Endothelial cell of umbilical vein (primary cell): ENCODE results near the gene GOLGA3. TPM values are rescaled to one million over a fixed set of nuclear protein-coding genes. Genes with fewer than 3 reads are reported as not detected.

Experiments
- BruUV-seq: library from RNA; stranded (reverse); fragments of 400-500 nt; replicated peaks from 2 replicates; lab custom pipeline; 2021; lab: Mats Ljungman, UMichigan
- CTCF ChIA-PET: fragments of 300-600, 350-600 bp; sonication (Branson Sonifier 250); formaldehyde crosslinking; loops from one replicate; lab custom pipeline; 2021; ENCODE audit warnings: antibody characterized with exemption, inconsistent platforms; lab: Charles Lee
- POLR2A ChIA-PET: fragments of 300-600, 350-600 bp; sonication (Branson Sonifier 250); formaldehyde crosslinking; loops from one replicate; lab custom pipeline; 2021; ENCODE audit warnings: antibody characterized with exemption, inconsistent platforms; lab: Charles Lee
- DNase-seq: peaks from one replicate; pipeline ENCODE4 v3.0.0-alpha.2; 2011; ENCODE audit warnings: low read depth, low spot score
- FAIRE-seq: peaks from 2 replicates; lab custom pipeline; 2011; peaks lifted over from hg19 to GRCh38; lab: Jason Lieb, UNC
- H2AFZ ChIP-seq: 2 replicates; pipeline ENCODE4 v1.6.0; 2012; ENCODE audit warnings: low read depth, low read length, control low read depth, inconsistent platforms
- H3K27ac ChIP-seq: 2 replicates; pipeline ENCODE4 v1.5.1; 2011; ENCODE audit warnings: low read depth, mild to moderate bottlenecking, control low read depth, low read length, moderate library complexity; ENCODE audit not compliant: insufficient read depth
- H3K27me3 ChIP-seq, 2 experiments: 2 replicates each; pipeline versions ENCODE4 v1.6.0 to v1.6.1; 2011; ENCODE audit warnings: low read length in 2 of 2, mixed read lengths in 1 of 2; ENCODE audit not compliant: control insufficient read depth in 2 of 2, insufficient read depth in 2 of 2
- H3K36me3 ChIP-seq, 2 experiments: 2 replicates in 1 of 2; 3 replicates in 1 of 2; pipeline ENCODE4 v1.5.1; 2011; ENCODE audit warnings: low read length in 2 of 2, mild to moderate bottlenecking in 1 of 2, moderate library complexity in 1 of 2; ENCODE audit not compliant: control insufficient read depth in 2 of 2, insufficient read depth in 2 of 2; ENCODE audit errors: extremely low read depth in 1 of 2
- H3K4me1 ChIP-seq: 3 replicates; pipeline ENCODE4 v1.5.1; 2011; ENCODE audit warnings: mild to moderate bottlenecking, low read length; ENCODE audit not compliant: control insufficient read depth, insufficient read depth; ENCODE audit errors: extremely low read depth
- H3K4me2 ChIP-seq: 2 replicates; pipeline ENCODE4 v1.6.1; 2011; ENCODE audit warnings: low read length, control low read depth, mixed read lengths; ENCODE audit not compliant: insufficient read depth
- H3K4me3 ChIP-seq, 3 experiments: fragments of 200-600 bp in 1 of 3; sonication (generic), shearing (Covaris generic) in 1 of 3; replicated peaks in 1 of 3; 2 replicates each; pipeline ENCODE4 v1.5.1; 2011 to 2016; ENCODE audit warnings: control low read depth in 3 of 3, low read length in 3 of 3, mild to moderate bottlenecking in 2 of 3, inconsistent platforms in 1 of 3, low read depth in 1 of 3, moderate library complexity in 1 of 3; ENCODE audit not compliant: insufficient read depth in 1 of 3
- H3K79me2 ChIP-seq: 2 replicates; pipeline ENCODE4 v1.6.0; 2012; ENCODE audit warnings: low read length, inconsistent platforms; ENCODE audit not compliant: control insufficient read depth, insufficient read depth
- H3K9ac ChIP-seq: replicated peaks from 2 replicates; pipeline ENCODE3; 2011; ENCODE audit warnings: low read length, control low read depth; ENCODE audit not compliant: insufficient read depth; ENCODE audit errors: extremely low read depth
- H3K9me1 ChIP-seq: replicated peaks from 3 replicates; pipeline ENCODE4 v1.6.0; 2011; ENCODE audit warnings: mild to moderate bottlenecking, low read length; ENCODE audit not compliant: control insufficient read depth, insufficient read depth; ENCODE audit errors: extremely low read depth
- H3K9me3 ChIP-seq: replicated peaks from 2 replicates; pipeline ENCODE4 v1.5.1; 2012; ENCODE audit warnings: low read length, inconsistent platforms; ENCODE audit not compliant: control insufficient read depth, insufficient read depth
- H4K20me1 ChIP-seq: replicated peaks from 2 replicates; pipeline ENCODE3; 2011; ENCODE audit warnings: mild to moderate bottlenecking, low read length; ENCODE audit not compliant: control insufficient read depth, insufficient read depth; ENCODE audit errors: extremely low read depth
- EZH2 ChIP-seq: IDR thresholded peaks from 2 replicates; pipeline ENCODE4 v1.6.1; 2012; ENCODE audit warnings: borderline replicate concordance, low read depth, mild to moderate bottlenecking, moderate library complexity, low read length, inconsistent platforms; ENCODE audit not compliant: severe bottlenecking
- FOS ChIP-seq: IDR thresholded peaks from 2 replicates; pipeline ENCODE4 v1.6.1; 2011; ENCODE audit warnings: mild to moderate bottlenecking, low read length, moderate library complexity, borderline replicate concordance; ENCODE audit not compliant: insufficient read depth
- GATA2 ChIP-seq: IDR thresholded peaks from 2 replicates; pipeline ENCODE4 v1.7.0; 2011; ENCODE audit warnings: low read depth, mild to moderate bottlenecking, moderate library complexity, mixed read lengths, low read length; ENCODE audit not compliant: insufficient read length, insufficient read depth
- JUN ChIP-seq: IDR thresholded peaks from 2 replicates; pipeline ENCODE4 v1.6.1; 2011; ENCODE audit warnings: borderline replicate concordance, low read depth; ENCODE audit not compliant: insufficient read length, insufficient read depth
- MYC ChIP-seq: IDR thresholded peaks from one replicate; pipeline ENCODE4 v1.6.1; 2011; ENCODE audit warnings: mild to moderate bottlenecking, low read depth, low read length
- POLR2A ChIP-seq: IDR thresholded peaks from 2 replicates; pipeline ENCODE4 v1.6.1; 2012; ENCODE audit warnings: low read depth, mild to moderate bottlenecking, control low read depth, low read length
- POLR2AphosphoS5 ChIP-seq: IDR thresholded peaks from 2 replicates; pipeline ENCODE4 v1.6.1; 2012; ENCODE audit warnings: low read depth, mild to moderate bottlenecking, control low read depth, low read length, moderate library complexity; ENCODE audit not compliant: insufficient read depth
- dilution Hi-C: fragments of 300-500 bp; cut with MboI; formaldehyde crosslinking; loops from one replicate; pipeline ENCODE4 v1.15.0; 2019; ENCODE audit warnings: low sequenced_read_pairs; ENCODE audit not compliant: extremely low pct_ligation_motif_present
- intact Hi-C: fragments of 100-400 bp; cut with micrococcal nuclease; formaldehyde crosslinking; loops from one replicate; pipeline ENCODE4 v1.10.0; 2022
- polyA plus RNA-seq, 4 experiments: library from polyadenylated mRNA; depleted of rRNA in 3 of 4; stranded (reverse) in 3 of 4; unstranded in 1 of 4; fragments of >200 nt; gene quantifications; 2 replicates each; pipeline versions ENCODE4 v1.2.1 to v1.2.3, GENCODE V29; 2011 to 2012; ENCODE audit warnings: missing spikeins in 1 of 4
- total RNA-seq: library from RNA; stranded (reverse); gene quantifications from 2 replicates; pipeline ENCODE4 v1.2.3, GENCODE V29; 2021
- TF ChIP-seq, protein P1 (sequence below), 2 donors: IDR thresholded peaks; 1 replicate in 1 of 2; 2 replicates in 1 of 2; pipeline ENCODE4 v1.5.1; 2011; ENCODE audit warnings: low read length in 2 of 2, mild to moderate bottlenecking in 2 of 2, moderate library complexity in 2 of 2, control low read depth in 1 of 2, inconsistent platforms in 1 of 2, low read depth in 1 of 2; ENCODE audit not compliant: insufficient read depth in 1 of 2; ENCODE audit errors: extremely low read depth in 1 of 2
- TF ChIP-seq, protein P2 (sequence below): IDR thresholded peaks from 2 replicates; pipeline ENCODE4 v1.6.1; 2011; ENCODE audit not compliant: insufficient read depth, insufficient read length

Gene GOLGA3
- total and polyA plus RNA-seq, 2 donors (not counting 3 experiments of a cell fraction or from before 2014, with no cell fraction given): 18.4 to 86.0 TPM

DNA sequence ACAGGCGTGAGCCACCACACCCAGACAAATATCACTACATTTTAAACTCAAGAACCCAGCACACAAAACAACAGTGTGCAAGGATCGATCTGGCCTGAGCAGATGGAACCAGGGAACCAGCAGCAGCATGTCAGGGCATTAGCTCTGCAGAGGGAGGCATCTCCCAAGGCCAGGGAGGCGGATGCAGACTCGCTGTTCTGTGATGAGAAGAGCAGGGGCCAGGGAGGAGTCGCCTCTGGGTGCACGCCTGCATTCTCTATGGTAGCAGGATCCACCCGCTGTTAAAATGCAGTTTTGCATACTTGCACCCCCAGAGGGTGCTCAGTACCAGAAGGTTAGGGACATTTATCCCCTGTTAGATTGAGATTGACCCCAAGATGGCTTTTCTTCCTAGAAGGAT, 100.2 kb downstream of the GOLGA3 start:
- POLR2A ChIA-PET: no interaction called here
- DNase-seq (no peak), FAIRE-seq (no peak)
- Histone ChIP-seq H3K36me3 (peaks cover 30 to 49% of the 10 kb centered on the region in 2 experiments), H3K9ac (no peak overlapping the region), H3K4me2 (no peak overlapping the region), H3K4me3 (no peak overlapping the region), H3K27ac (no peak overlapping the region), H3K9me1 (no peaks in the 10 kb centered on the region), H3K79me2 (peaks cover 3% of the 10 kb centered on the region), H3K4me1 (no peaks in the 10 kb centered on the region), H3K9me3 (no peaks in the 10 kb centered on the region), H3K27me3 (no peaks in the 10 kb centered on the region), H4K20me1 (no peaks in the 10 kb centered on the region), H2AFZ (no peak overlapping the region)
- TF ChIP-seq, protein P1, sequence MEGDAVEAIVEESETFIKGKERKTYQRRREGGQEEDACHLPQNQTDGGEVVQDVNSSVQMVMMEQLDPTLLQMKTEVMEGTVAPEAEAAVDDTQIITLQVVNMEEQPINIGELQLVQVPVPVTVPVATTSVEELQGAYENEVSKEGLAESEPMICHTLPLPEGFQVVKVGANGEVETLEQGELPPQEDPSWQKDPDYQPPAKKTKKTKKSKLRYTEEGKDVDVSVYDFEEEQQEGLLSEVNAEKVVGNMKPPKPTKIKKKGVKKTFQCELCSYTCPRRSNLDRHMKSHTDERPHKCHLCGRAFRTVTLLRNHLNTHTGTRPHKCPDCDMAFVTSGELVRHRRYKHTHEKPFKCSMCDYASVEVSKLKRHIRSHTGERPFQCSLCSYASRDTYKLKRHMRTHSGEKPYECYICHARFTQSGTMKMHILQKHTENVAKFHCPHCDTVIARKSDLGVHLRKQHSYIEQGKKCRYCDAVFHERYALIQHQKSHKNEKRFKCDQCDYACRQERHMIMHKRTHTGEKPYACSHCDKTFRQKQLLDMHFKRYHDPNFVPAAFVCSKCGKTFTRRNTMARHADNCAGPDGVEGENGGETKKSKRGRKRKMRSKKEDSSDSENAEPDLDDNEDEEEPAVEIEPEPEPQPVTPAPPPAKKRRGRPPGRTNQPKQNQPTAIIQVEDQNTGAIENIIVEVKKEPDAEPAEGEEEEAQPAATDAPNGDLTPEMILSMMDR (IDR thresholded peaks at IDR 0.05; ENCODE audit: extremely low read depth in 1 of 2, insufficient read depth in 1 of 2, low read depth in 1 of 2, low read length in 2 of 2): no peak
- TF ChIP-seq FOS: no peak
- no peak for TF ChIP-seq JUN
- no peak for TF ChIP-seq EZH2
- no peak for TF ChIP-seq GATA2
- no peak for TF ChIP-seq POLR2AphosphoS5
- TF ChIP-seq POLR2A: no peak
- TF ChIP-seq, protein P2, sequence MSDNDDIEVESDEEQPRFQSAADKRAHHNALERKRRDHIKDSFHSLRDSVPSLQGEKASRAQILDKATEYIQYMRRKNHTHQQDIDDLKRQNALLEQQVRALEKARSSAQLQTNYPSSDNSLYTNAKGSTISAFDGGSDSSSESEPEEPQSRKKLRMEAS: no peak
- no peak for TF ChIP-seq MYC
- CTCF ChIA-PET: no interaction called here
- dilution Hi-C loops: no loop called here
- BruUV-seq: no TSS peak
- intact Hi-C loops: no loop called here
